HEK293T (cell line): Measurements from ENCODE around the gene FBN1.

Experiments used
- BHLHE40 ChIP-seq: fragments of 450-650 bp; IDR thresholded peaks from 2 replicates; pipeline ENCODE4 v1.6.1; 2016; ENCODE audit warnings: mild to moderate bottlenecking, moderate library complexity, borderline replicate concordance
- CTBP1 ChIP-seq: fragments of 450-650 bp; IDR thresholded peaks from 2 replicates; pipeline ENCODE4 v1.6.1; 2016; ENCODE audit warnings: borderline replicate concordance
- ELF4 ChIP-seq: fragments of 450-650 bp; IDR thresholded peaks from 2 replicates; pipeline ENCODE4 v1.6.1; 2017; ENCODE audit warnings: antibody characterized with exemption
- FOXA1 ChIP-seq: fragments of 450-650 bp; IDR thresholded peaks from 2 replicates; pipeline ENCODE4 v1.6.1; 2016; ENCODE audit warnings: mild to moderate bottlenecking
- FOXK2 ChIP-seq: fragments of 450-650 bp; IDR thresholded peaks from 2 replicates; pipeline ENCODE4 v1.6.1; 2016; ENCODE audit warnings: mild to moderate bottlenecking
- FOXM1 ChIP-seq: fragments of 450-650 bp; IDR thresholded peaks from 2 replicates; pipeline ENCODE4 v1.6.1; 2017; ENCODE audit warnings: mild to moderate bottlenecking, borderline replicate concordance
- HDGF ChIP-seq: fragments of 450-650 bp; IDR thresholded peaks from 2 replicates; pipeline ENCODE4 v1.6.1; 2017; ENCODE audit warnings: antibody characterized with exemption, borderline replicate concordance
- LEF1 ChIP-seq: fragments of 450-650 bp; IDR thresholded peaks from 2 replicates; pipeline ENCODE4 v1.6.1; 2017; ENCODE audit warnings: mild to moderate bottlenecking, borderline replicate concordance
- NFRKB ChIP-seq: fragments of 450-650 bp; IDR thresholded peaks from 2 replicates; pipeline ENCODE4 v1.6.1; 2016; ENCODE audit warnings: mild to moderate bottlenecking, moderate library complexity
- SP1 ChIP-seq: fragments of 450-650 bp; IDR thresholded peaks from 2 replicates; pipeline ENCODE4 v1.6.1; 2017
- SUZ12 ChIP-seq: fragments of 450-650 bp; IDR thresholded peaks from 2 replicates; pipeline ENCODE4 v1.6.1; 2016; ENCODE audit warnings: mild to moderate bottlenecking
- TARDBP ChIP-seq: fragments of 450-650 bp; IDR thresholded peaks from 2 replicates; pipeline ENCODE4 v1.6.1; 2016
- ZNF384 ChIP-seq: fragments of 450-650 bp; IDR thresholded peaks from 2 replicates; pipeline ENCODE4 v1.6.1; 2016
- TF ChIP-seq, protein P1 (sequence below): fragments of 450-650 bp; IDR thresholded peaks from 2 replicates; pipeline ENCODE4 v1.6.1; 2016

DNA sequence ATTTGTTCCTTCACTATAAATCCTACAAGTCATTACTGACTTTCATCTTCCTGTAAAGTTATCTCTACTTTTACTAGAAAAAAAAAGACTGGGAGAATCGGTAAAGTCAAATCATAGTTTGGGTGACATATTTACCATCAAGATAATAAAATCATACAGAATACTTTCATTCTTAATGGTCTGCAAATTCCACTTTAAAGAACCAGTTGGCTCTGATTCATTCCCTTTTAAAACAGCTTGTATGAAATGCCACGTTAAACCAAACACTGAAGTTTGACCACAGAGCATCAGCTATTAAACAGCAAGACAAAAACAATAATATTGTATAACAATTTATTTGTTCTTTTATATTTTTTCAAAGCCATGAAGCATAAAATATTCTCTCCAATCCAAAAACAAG, 100.7 kb downstream of the FBN1 start:
- TF ChIP-seq FOXK2 (no peak), ZNF384 (no peak), NFRKB (no peak), SP1 (no peak), ELF4 (no peak), TARDBP (no peak), HDGF (no peak), BHLHE40 (no peak), FOXA1 (no peak), FOXM1 (no peak), LEF1 (no peak), CTBP1 (no peak), SUZ12 (no peak)
- TF ChIP-seq, protein P1, sequence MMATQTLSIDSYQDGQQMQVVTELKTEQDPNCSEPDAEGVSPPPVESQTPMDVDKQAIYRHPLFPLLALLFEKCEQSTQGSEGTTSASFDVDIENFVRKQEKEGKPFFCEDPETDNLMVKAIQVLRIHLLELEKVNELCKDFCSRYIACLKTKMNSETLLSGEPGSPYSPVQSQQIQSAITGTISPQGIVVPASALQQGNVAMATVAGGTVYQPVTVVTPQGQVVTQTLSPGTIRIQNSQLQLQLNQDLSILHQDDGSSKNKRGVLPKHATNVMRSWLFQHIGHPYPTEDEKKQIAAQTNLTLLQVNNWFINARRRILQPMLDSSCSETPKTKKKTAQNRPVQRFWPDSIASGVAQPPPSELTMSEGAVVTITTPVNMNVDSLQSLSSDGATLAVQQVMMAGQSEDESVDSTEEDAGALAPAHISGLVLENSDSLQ, result no peak
